GM12865 (cell line): ENCODE data around the gene TPRN.
A peak's percentile ranks its signal among the peaks of the same experiment; 100 is the strongest.

ENCODE experiments used
- DNase-seq: peaks from one replicate; pipeline ENCODE4 v3.0.0; 2010; ENCODE audit warnings: low read depth
- H3K4me3 ChIP-seq: 2 replicates; pipeline ENCODE4 v1.5.1; 2011; ENCODE audit warnings: mild to moderate bottlenecking, low read depth, low read length, control low read depth
- CTCF ChIP-seq: IDR thresholded peaks from 2 replicates; pipeline ENCODE4 v1.5.1; 2011; ENCODE audit warnings: low read length, control low read depth, low read depth, inconsistent platforms; ENCODE audit not compliant: insufficient read depth; ENCODE audit errors: missing control alignments

The TPRN gene

GRCh38 chr9:137160716-137161557 is 39.6 kb downstream of the TPRN start:
- no peak for TF ChIP-seq CTCF
- no peak for DNase-seq
- no peak overlapping the region for H3K4me3 ChIP-seq

GRCh38 chr9:137160054-137160425 is 40.5 kb downstream of the TPRN start:
- DNase-seq, result no peak
- no peak overlapping the region for H3K4me3 ChIP-seq
- TF ChIP-seq CTCF, result no peak

GRCh38 chr9:137159105-137160053 is 41.2 kb downstream of the TPRN start:
- no peak for TF ChIP-seq CTCF
- peak; percentile 63 for DNase-seq
- no peak overlapping the region for H3K4me3 ChIP-seq

- peak; percentile 39 for DNase-seq
Observed at GRCh38 chr9:137158625-137159024, 41.9 kb downstream of the TPRN start.

GRCh38 chr9:137157618-137158415 is 42.7 kb downstream of the TPRN start:
- TF ChIP-seq CTCF, result no peak
- no peak for DNase-seq
- no peak overlapping the region for H3K4me3 ChIP-seq

More at GRCh38 chr9:137158625-137159024, 41.9 kb downstream of the TPRN start:
- no peak for TF ChIP-seq CTCF
- no peak overlapping the region for H3K4me3 ChIP-seq

- no peak overlapping the region for H3K4me3 ChIP-seq
- DNase-seq, result peak; percentile 64
- no peak for TF ChIP-seq CTCF
Observed at GRCh38 chr9:137156567-137157375, 43.8 kb downstream of the TPRN start.
